Hippocampal formation (tissue), 2 donors: ENCODE data around the gene ABHD4.
"Not testable (repeated sequence)": the region's sequence is repeated elsewhere in the genome, so short reads cannot be mapped to it uniquely, and the experiment has no call there.

Experiments
- DNase-seq, 2 donors: peaks; one replicate each; lab custom pipeline; 2025; lab: John Stamatoyannopoulos, UW

ABHD4 gene

GRCh38 chr14:22561661-22562579, 36.2 kb upstream of the ABHD4 start:
- no peak for DNase-seq

- no peak for DNase-seq
Observed at GRCh38 chr14:22563987-22564386, 34.1 kb upstream of the ABHD4 start.

GRCh38 chr14:22564463-22564862, 33.6 kb upstream of the ABHD4 start:
- DNase-seq = no peak

GRCh38 chr14:22565391-22565945, 32.6 kb upstream of the ABHD4 start:
- DNase-seq = no peak

- not testable (repeated sequence) for DNase-seq
Observed at GRCh38 chr14:22566266-22566665, 31.8 kb upstream of the ABHD4 start.

- no peak for DNase-seq
Observed at GRCh38 chr14:22566845-22567244, 31.3 kb upstream of the ABHD4 start.

GRCh38 chr14:22567437-22567836, 30.7 kb upstream of the ABHD4 start:
- no peak for DNase-seq

- no peak for DNase-seq
Observed at GRCh38 chr14:22569106-22569736, 28.9 kb upstream of the ABHD4 start.

GRCh38 chr14:22569737-22570131, 28.4 kb upstream of the ABHD4 start:
- DNase-seq = no peak

GRCh38 chr14:22570132-22570949, 27.8 kb upstream of the ABHD4 start:
- DNase-seq = peak; percentile 55 to 77

GRCh38 chr14:22572562-22573058, 25.5 kb upstream of the ABHD4 start:
- DNase-seq = no peak

GRCh38 chr14:22573804-22574203, 24.3 kb upstream of the ABHD4 start:
- DNase-seq = no peak

GRCh38 chr14:22577334-22577908, 20.7 kb upstream of the ABHD4 start:
- no peak for DNase-seq

GRCh38 chr14:22579236-22579635, 18.9 kb upstream of the ABHD4 start:
- no peak for DNase-seq

GRCh38 chr14:22579881-22580280, 18.2 kb upstream of the ABHD4 start:
- DNase-seq = no peak

GRCh38 chr14:22580625-22581024, 17.5 kb upstream of the ABHD4 start:
- DNase-seq = no peak

- no peak for DNase-seq
Observed at GRCh38 chr14:22583994-22584393, 14.1 kb upstream of the ABHD4 start.

GRCh38 chr14:22587247-22587646, 10.9 kb upstream of the ABHD4 start:
- DNase-seq = no peak

GRCh38 chr14:22587677-22588422, 10.2 kb upstream of the ABHD4 start:
- DNase-seq = not testable (repeated sequence)

GRCh38 chr14:22588526-22589095, 9.5 kb upstream of the ABHD4 start:
- DNase-seq = no peak
